Rectal smooth muscle tissue (tissue), 1 donor: ENCODE results near the gene C5AR2.
"Not testable (repeated sequence)": the region's sequence is repeated elsewhere in the genome, so short reads cannot be mapped to it uniquely, and the experiment has no call there.

ENCODE experiments used
- H3K27ac ChIP-seq: one replicate; pipeline ENCODE4 v1.7.0; 2013; ENCODE audit warnings: low read depth, low read length, inconsistent platforms
- H3K27me3 ChIP-seq: one replicate; pipeline ENCODE4 v1.7.0; 2013; ENCODE audit warnings: low read length; ENCODE audit not compliant: control insufficient read depth, insufficient read depth
- H3K36me3 ChIP-seq: one replicate; pipeline ENCODE4 v1.7.0; 2013; ENCODE audit warnings: low read length; ENCODE audit not compliant: control insufficient read depth, insufficient read depth
- H3K4me1 ChIP-seq: one replicate; pipeline ENCODE4 v1.7.0; 2013; ENCODE audit warnings: low read length; ENCODE audit not compliant: control insufficient read depth, insufficient read depth
- H3K4me3 ChIP-seq: one replicate; pipeline ENCODE4 v1.7.0; 2013; ENCODE audit warnings: low read length
- H3K9ac ChIP-seq: one replicate; pipeline ENCODE4 v1.7.0; 2013; ENCODE audit warnings: low read length

Gene C5AR2

GRCh38 chr19:47331931-47332547 is at the start of gene C5AR2:
Gene C5AR2 (plus strand): TSS chr19:47332175. CDS start chr19:47340800, 8,625 bp downstream.
- peaks cover 3% of the 10 kb centered on the region for H3K27me3 ChIP-seq
- H3K9ac ChIP-seq = no peak within 1 kb of the TSS
- H3K4me1 ChIP-seq = no peaks in the 10 kb centered on the region
- H3K27ac ChIP-seq = peak within 1 kb of the TSS; percentile 37
- H3K36me3 ChIP-seq = no peaks in the 10 kb centered on the region
- no peak within 1 kb of the TSS for H3K4me3 ChIP-seq

- Histone ChIP-seq H3K9ac (no peak overlapping the region), H3K27me3 (no peaks in the 10 kb centered on the region)
Measured at GRCh38 chr19:47283405-47284059, 48.4 kb upstream of the C5AR2 start.

GRCh38 chr19:47284324-47284899 is 47.6 kb upstream of the C5AR2 start:
- Histone ChIP-seq H3K4me1 (no peaks in the 10 kb centered on the region), H3K27ac (no peak overlapping the region), H3K36me3 (no peaks in the 10 kb centered on the region), H3K9ac (no peak overlapping the region), H3K4me3 (no peak overlapping the region), H3K27me3 (no peaks in the 10 kb centered on the region)

More at GRCh38 chr19:47283405-47284059, 48.4 kb upstream of the C5AR2 start:
- H3K4me3 ChIP-seq = no peak overlapping the region
- H3K4me1 ChIP-seq = no peaks in the 10 kb centered on the region
- H3K27ac ChIP-seq = no peak overlapping the region
- no peaks in the 10 kb centered on the region for H3K36me3 ChIP-seq

GRCh38 chr19:47296036-47296435 is 35.9 kb upstream of the C5AR2 start:
- Histone ChIP-seq H3K27ac (no peak overlapping the region), H3K4me1 (no peaks in the 10 kb centered on the region), H3K27me3 (no peaks in the 10 kb centered on the region), H3K9ac (no peak overlapping the region), H3K36me3 (no peaks in the 10 kb centered on the region), H3K4me3 (no peak overlapping the region)

GRCh38 chr19:47300867-47301266 is 31.1 kb upstream of the C5AR2 start:
- H3K27me3 ChIP-seq, H3K36me3 ChIP-seq, H3K4me3 ChIP-seq, H3K27ac ChIP-seq, H3K9ac ChIP-seq, H3K4me1 ChIP-seq: not testable (repeated sequence)

GRCh38 chr19:47302249-47302648 is 29.7 kb upstream of the C5AR2 start:
- Histone ChIP-seq H3K9ac (no peak overlapping the region), H3K4me3 (no peak overlapping the region), H3K4me1 (no peaks in the 10 kb centered on the region), H3K27me3 (no peaks in the 10 kb centered on the region), H3K27ac (no peak overlapping the region), H3K36me3 (no peaks in the 10 kb centered on the region)

GRCh38 chr19:47303966-47304365 is 28.0 kb upstream of the C5AR2 start:
- H3K4me1 ChIP-seq = no peaks in the 10 kb centered on the region
- H3K4me3 ChIP-seq = no peak overlapping the region
- no peaks in the 10 kb centered on the region for H3K36me3 ChIP-seq

GRCh38 chr19:47305309-47305751 is 26.6 kb upstream of the C5AR2 start:
- Histone ChIP-seq H3K27ac (no peak overlapping the region), H3K27me3 (no peaks in the 10 kb centered on the region), H3K4me1 (no peaks in the 10 kb centered on the region), H3K36me3 (no peaks in the 10 kb centered on the region), H3K4me3 (no peak overlapping the region), H3K9ac (no peak overlapping the region)

More at GRCh38 chr19:47303966-47304365, 28.0 kb upstream of the C5AR2 start:
- Histone ChIP-seq H3K27ac (no peak overlapping the region), H3K9ac (no peak overlapping the region), H3K27me3 (no peaks in the 10 kb centered on the region)

- Histone ChIP-seq H3K4me1 (no peaks in the 10 kb centered on the region), H3K27me3 (no peaks in the 10 kb centered on the region), H3K4me3 (no peak overlapping the region), H3K36me3 (no peaks in the 10 kb centered on the region), H3K9ac (no peak overlapping the region), H3K27ac (no peak overlapping the region)
Measured at GRCh38 chr19:47306303-47306702, 25.7 kb upstream of the C5AR2 start.

- Histone ChIP-seq H3K4me1 (no peaks in the 10 kb centered on the region), H3K36me3 (no peaks in the 10 kb centered on the region), H3K27me3 (no peaks in the 10 kb centered on the region), H3K4me3 (no peak overlapping the region), H3K9ac (no peak overlapping the region), H3K27ac (no peak overlapping the region)
Measured at GRCh38 chr19:47309038-47309437, 22.9 kb upstream of the C5AR2 start.

- Histone ChIP-seq H3K27ac (no peak within 1 kb of the TSS), H3K36me3 (no peaks in the 10 kb centered on the region), H3K27me3 (no peaks in the 10 kb centered on the region), H3K4me3 (no peak within 1 kb of the TSS), H3K4me1 (no peaks in the 10 kb centered on the region), H3K9ac (no peak within 1 kb of the TSS)
Measured at GRCh38 chr19:47309608-47310007, 22.4 kb upstream of the C5AR2 start, which contains the start of gene C5AR1. Gene C5AR1 (plus strand): TSS chr19:47309861. CDS start chr19:47309896, 35 bp downstream.

GRCh38 chr19:47310323-47310722 is 21.7 kb upstream of the C5AR2 start:
- Histone ChIP-seq H3K36me3 (no peaks in the 10 kb centered on the region), H3K9ac (no peak overlapping the region), H3K27me3 (no peaks in the 10 kb centered on the region), H3K27ac (no peak overlapping the region), H3K4me3 (no peak overlapping the region), H3K4me1 (no peaks in the 10 kb centered on the region)
